ENCODE measurements around the gene LRRC59.
A peak's percentile ranks its signal among the peaks of the same experiment; 100 is the strongest.
"Not testable (repeated sequence)": the region's sequence is repeated elsewhere in the genome, so short reads cannot be mapped to it uniquely, and the experiment has no call there.

LRRC59 gene

GRCh38 chr17:50344731-50345365 is 52.5 kb downstream of the LRRC59 start:
- peak; percentile 53 for DNase-seq

- no peak for DNase-seq
These were observed 57.9 kb downstream of the LRRC59 start for GRCh38 chr17:50339381-50339780.

- no peak for DNase-seq
These were observed 58.7 kb downstream of the LRRC59 start for GRCh38 chr17:50338645-50339044.

- no peak for DNase-seq
These were observed 59.4 kb downstream of the LRRC59 start for GRCh38 chr17:50337956-50338355.

DNA sequence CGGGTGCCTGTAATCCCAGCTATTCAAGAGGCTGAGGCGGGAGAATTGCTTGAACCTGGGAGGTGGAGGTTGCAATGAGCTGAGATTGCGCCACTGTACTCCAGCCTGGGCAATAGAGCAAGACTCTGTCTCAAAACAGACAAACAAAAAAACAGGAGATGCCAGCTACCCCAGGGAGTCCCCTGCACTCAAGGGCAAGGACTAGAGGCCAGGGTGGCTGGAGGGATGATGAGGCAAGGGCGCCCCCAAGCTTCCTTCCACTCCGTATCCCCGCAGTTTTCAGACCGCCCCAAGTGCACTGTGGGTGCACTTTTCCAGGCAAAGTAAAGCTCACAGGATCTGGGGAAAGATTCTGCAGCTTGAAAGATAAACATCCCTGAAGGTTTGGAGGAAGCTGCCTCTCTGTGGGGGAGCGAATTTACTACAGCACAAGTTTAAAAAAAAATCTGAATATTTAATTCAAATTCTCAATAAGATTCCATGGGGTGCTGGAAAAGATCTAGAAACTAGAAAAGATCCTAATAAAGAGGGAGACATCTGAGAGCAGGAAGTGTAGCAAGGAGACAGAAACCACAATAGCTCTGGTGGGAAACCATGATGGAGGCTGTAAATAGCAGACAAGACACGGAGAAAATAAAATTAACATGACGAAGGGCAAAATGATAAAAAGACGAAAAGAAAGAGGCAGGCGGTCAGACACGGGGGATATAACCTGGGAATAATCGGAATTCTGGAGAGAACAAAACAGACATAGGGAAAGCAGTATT is 63.8 kb downstream of the LRRC59 start:
- not testable (repeated sequence) for DNase-seq

DNA sequence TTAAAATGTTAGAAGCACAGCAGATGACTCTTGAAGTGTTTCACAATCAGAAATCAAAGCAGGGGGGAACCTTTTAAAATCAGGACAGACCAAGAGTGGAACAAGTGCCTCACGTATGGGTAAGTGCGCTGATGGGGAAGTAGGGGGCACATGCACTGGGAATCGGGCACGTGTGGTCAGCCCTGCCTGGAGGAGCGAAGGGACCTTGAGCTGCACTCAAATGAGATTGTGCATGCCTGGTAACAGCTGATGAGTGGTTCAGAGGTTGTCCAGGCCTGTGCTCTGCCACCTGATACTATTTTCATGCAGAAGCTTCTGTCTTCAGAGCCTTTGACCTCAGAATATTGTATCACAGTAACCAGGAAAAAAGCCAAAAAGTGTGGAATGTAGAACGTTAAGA is 65.1 kb downstream of the LRRC59 start:
- DNase-seq: no peak
